ENCODE measurements around the gene CFAP100.

The CFAP100 gene

GRCh38 chr3:126394179-126394976, at the start of gene CFAP100:
Gene CFAP100, plus strand, starts transcription at chr3:126394909. Its CDS starts 1,092 bp downstream, at chr3:126396001.
- TF ChIP-seq CTCF (IDR thresholded peaks at IDR 0.05): no peak
- peak; percentile 82 for DNase-seq (ENCODE audit: low spot score)
- H3K27ac ChIP-seq: no peak within 1 kb of the TSS
- peak within 1 kb of the TSS; percentile 68 for H3K4me3 ChIP-seq

- no peak overlapping the region for H3K4me3 ChIP-seq
- no peak for TF ChIP-seq CTCF (IDR thresholded peaks at IDR 0.05)
- DNase-seq (ENCODE audit: low spot score): no peak
- H3K27ac ChIP-seq: peak overlapping the region in 1 of 2 donors; percentile 47
Observed at GRCh38 chr3:126345231-126345630, 49.5 kb upstream of the CFAP100 start.

DNA sequence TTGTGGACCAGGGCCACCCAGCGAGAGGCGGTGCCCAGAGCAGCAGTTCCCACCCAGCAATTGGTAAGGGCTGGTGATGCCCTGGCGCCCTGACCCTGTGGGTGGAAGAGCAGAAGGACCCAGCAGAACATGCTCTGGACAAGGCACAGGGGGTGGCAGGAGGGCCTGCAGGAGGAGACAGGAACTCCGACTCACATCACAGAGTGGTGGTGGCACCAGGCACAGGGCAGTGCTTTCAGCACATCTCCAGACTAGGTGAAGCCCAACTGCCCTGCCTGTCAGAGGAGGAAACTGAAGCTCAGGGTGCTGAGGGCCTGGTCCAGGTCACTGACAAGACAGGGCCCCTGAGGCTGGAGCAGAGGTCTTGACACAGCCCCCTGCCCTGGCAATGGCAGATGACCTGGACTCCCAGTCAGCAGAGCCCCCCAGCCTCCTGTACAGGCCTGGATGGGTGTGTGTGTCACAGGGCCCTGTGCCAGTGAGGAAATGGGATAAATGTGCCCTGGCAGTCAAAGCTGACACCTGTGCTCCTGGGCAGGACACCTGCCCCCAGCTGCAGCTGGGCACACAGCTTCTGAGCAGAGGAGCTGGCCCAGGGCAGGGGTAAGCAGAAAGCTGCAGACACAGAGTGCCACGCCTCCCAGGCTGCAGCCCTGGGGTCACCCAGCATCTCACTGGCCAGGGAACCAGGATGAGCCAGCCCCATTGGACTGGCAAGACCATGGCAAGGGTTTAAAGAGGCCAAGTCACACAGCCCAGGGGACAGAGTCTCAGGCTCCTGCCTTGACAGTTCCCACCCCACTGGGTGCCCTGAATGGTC, 48.9 kb upstream of the CFAP100 start:
- peak; percentile 68 for DNase-seq (ENCODE audit: low spot score)
- peak overlapping the region in 1 of 2 donors; percentile 47 for H3K27ac ChIP-seq
- no peak overlapping the region for H3K4me3 ChIP-seq
- no peak for TF ChIP-seq CTCF (IDR thresholded peaks at IDR 0.05)

DNA sequence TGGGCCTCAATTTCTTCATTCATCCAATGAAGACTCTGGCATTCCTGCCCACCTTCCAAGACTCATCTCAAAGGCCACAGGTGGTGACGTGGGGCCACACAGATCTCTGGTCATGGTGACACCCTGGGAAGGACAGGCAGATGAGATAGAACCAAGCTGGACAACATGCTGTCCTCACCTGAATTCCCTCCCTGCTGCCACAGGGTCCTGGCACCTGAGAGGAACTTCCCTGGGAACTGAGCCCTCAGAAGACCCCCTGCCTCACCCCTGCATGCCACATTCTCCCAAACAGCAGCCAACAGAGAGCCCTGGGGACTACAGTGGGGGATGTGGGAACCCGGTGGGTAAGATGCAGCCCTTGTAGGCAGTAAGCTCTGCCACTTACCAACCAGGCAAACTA, 48.2 kb upstream of the CFAP100 start:
- no peak for TF ChIP-seq CTCF (IDR thresholded peaks at IDR 0.05)
- peak overlapping the region in 1 of 2 donors; percentile 47 for H3K27ac ChIP-seq
- no peak overlapping the region for H3K4me3 ChIP-seq
- DNase-seq (ENCODE audit: low spot score): no peak

DNA sequence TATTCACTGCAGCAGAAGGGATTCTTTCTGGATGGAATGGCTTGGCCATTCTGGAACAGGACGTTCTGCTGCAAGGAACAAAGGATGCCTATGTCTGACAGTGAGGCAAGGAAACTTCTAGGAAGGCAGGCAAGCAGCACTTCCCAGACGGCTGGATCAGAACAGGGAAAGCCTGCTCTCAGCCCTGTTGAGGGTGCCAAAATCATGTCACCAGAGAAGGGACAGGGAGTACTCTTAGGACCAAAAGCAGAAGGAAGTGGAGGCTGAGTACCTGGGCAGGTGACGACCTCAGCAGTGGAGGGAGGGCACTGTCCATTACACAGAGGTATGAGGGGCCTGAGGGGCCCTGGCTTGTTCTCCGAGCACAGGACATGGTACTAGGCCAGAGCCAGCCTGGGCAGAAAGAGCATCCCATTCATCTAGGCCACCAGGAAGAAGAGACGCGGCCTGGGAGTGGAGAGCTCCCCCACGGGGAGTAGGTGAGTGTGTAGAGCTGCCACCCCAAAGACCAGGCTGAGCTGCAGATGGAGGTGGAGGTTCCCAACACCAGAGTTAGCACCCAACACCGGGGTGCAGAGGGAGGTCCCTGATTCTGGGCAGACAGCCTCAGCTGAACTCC, 47.1 kb upstream of the CFAP100 start:
- H3K27ac ChIP-seq: peak overlapping the region in 1 of 2 donors; percentile 53
- no peak overlapping the region for H3K4me3 ChIP-seq
- TF ChIP-seq CTCF (IDR thresholded peaks at IDR 0.05): no peak
- DNase-seq (ENCODE audit: low spot score): peak; percentile 73

DNA sequence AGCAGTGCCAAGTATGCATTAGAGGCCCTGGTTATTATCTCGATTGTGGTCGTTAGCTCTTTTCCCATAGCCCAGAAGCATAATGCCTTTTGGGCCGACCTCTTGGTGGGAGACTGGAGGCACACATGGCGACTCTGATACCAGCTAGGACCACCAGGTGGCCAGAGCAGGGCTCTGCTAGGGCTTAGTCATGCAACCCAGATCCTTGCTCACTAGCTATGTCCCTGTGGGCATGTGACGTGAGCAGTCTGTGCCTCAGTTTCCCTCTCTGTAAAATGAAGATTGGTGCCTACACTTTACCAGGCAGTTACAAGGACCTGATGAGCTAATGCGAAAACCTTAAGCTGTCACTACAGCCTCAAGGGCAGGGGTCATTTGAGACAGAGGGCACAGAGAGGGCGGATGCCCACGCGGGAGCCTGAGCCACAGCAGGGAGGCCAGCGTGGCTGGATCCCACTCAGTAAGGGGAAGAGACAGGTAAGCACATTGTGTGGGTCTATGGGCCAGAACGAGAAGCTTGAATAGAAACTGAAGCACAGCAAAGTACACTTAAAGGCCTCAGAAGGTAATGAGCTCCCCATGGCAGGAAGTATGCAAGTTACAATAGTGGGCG, 46.3 kb upstream of the CFAP100 start:
- no peak overlapping the region for H3K4me3 ChIP-seq
- no peak for TF ChIP-seq CTCF (IDR thresholded peaks at IDR 0.05)
- peak; percentile 62 for DNase-seq (ENCODE audit: low spot score)
- H3K27ac ChIP-seq: peak overlapping the region in 1 of 2 donors; percentile 53

Measured in coronary artery (tissue), 2 donors.